GM12874 (cell line): Measurements from ENCODE around the gene PRODH.

ENCODE experiments used
- TF ChIP-seq, protein P1 (sequence below): IDR thresholded peaks from 2 replicates; pipeline ENCODE4 v1.5.1; 2011; ENCODE audit warnings: low read depth, mild to moderate bottlenecking, control low read depth, low read length, moderate library complexity; ENCODE audit not compliant: insufficient read depth

Gene PRODH

DNA sequence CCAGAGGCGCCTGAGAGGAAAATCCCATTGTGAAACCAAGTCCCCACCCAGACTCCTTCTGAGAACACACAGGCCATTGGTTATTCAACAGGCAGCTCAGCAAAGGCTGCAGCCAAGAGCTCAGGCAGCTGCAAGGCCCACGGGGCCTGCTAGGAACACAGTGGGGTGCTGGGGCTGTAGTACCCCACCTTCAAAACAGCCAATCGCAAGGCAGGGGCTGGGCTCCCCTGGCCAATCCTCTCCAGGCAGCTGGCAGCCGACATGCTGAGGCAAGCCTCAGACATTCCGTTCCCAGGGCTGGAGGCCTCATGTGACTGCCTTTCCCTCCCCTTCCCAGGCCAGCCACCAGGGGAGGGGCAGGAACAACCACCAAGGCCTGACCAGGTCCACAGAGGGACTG, 6.6 kb downstream of the PRODH start:
- TF ChIP-seq, protein P1, sequence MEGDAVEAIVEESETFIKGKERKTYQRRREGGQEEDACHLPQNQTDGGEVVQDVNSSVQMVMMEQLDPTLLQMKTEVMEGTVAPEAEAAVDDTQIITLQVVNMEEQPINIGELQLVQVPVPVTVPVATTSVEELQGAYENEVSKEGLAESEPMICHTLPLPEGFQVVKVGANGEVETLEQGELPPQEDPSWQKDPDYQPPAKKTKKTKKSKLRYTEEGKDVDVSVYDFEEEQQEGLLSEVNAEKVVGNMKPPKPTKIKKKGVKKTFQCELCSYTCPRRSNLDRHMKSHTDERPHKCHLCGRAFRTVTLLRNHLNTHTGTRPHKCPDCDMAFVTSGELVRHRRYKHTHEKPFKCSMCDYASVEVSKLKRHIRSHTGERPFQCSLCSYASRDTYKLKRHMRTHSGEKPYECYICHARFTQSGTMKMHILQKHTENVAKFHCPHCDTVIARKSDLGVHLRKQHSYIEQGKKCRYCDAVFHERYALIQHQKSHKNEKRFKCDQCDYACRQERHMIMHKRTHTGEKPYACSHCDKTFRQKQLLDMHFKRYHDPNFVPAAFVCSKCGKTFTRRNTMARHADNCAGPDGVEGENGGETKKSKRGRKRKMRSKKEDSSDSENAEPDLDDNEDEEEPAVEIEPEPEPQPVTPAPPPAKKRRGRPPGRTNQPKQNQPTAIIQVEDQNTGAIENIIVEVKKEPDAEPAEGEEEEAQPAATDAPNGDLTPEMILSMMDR: no peak

DNA sequence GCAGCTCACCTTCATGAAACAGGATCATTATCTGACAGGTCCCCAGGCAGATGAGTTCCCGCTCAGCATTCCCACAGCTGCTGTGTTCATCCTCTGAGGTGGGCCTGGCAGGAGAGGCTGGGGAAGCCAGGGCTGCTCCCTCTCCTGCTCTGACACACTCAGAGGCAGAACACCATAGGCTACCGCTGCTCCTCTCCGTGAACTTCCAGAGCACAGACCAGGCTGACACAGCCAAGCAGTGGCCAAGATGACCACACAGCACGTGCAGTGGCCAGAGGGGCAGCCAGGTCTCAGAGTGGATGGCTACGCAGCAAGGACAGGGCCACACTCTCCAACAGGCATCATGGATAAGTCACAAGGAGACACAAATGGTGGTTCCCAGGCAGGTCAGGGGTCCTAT, 8.5 kb downstream of the PRODH start:
- TF ChIP-seq, protein P1: no peak

DNA sequence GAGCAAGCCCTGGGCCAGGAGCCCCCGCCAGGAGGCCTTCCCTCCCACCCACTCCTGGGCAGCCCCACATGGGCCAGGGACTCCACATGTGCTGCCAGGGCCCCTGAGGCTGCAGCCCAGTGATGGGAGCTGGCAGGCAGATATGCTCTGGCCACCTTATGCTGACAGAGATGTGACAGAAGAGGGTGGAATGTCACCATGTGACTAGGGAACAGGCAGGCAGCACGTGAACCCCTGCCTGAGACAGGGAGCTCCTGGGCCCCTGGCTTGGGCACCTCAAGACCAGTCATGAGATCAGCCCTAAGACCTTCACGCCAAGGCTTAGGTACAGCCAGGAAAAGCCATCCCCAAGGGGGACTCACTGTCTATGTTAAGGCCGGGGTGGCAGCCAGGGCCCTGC, 9.1 kb downstream of the PRODH start:
- TF ChIP-seq, protein P1: no peak

DNA sequence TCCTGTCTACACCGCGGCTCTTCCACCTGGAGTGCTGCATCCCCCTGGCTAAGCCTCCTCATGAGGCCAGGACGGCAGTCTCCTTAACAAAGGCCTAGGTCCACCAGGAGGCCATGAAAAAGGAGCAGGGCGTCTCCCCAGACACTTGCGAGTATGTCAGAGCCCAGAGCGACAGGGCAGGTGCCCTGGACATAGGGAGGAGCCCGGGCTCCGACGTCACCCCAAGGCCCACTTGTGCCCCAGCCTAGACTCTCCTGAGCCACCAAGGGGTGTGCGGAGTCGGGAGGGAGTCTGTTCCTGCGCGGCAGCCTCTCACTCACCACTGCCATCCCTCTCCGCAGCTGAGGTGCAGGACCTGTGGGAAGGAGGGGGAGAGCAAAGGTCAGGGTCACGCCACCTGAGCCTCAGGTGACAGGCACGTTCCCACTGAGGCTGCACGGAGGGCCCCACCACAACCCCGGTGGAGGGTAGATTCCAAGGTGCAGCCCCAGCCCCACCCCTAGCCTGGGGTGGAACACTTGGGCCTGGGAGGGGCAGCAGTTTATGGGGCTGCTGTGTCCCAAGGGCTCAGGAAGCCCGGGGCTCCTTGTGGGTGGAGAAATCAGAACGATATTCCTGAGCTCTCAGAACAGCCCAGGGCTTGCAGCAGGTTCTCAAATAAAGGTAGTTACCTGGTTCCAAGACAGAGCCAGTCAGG, 10.6 kb downstream of the PRODH start:
- TF ChIP-seq, protein P1: no peak

DNA sequence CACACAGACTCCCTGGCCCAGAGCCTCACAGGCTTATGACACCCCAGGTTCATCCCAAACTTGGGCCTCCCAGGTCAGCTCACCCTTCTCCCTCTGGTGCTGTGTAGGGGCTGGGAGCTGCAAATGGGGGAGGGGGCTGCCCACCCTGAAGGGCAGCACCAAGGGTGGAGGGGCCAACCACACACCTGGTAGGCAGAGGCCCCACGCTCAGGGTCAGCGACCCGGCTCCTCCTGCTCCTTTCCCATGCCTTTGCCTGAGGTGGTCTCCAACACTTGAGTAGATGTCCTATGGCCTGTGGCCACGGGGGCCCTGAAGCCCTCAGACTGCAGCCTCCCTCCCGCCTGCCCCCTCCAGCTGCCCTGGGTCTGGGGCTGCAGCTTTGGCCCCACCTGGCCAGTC, 26.5 kb downstream of the PRODH start:
- TF ChIP-seq, protein P1: no peak

DNA sequence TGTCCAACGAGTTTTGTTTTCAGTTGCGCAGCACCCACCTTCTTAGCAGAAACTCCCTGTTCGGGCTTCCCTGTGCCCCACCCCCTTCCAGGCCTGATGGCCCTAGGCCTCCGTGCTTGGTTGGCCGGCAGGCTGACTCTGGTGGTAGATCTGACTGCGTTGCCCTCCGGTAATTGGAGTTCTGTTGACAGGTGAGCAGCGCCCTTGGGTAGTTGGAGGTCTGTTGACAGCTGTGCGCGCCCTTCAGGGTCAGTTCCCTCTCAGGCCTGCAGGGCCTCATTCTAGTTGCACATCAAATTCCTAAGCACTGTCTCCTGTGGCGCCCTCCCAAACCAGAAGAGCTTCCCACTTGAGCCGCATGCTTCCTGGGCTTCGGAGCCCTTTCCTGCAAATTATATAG, 29.2 kb downstream of the PRODH start:
- TF ChIP-seq, protein P1: no peak

DNA sequence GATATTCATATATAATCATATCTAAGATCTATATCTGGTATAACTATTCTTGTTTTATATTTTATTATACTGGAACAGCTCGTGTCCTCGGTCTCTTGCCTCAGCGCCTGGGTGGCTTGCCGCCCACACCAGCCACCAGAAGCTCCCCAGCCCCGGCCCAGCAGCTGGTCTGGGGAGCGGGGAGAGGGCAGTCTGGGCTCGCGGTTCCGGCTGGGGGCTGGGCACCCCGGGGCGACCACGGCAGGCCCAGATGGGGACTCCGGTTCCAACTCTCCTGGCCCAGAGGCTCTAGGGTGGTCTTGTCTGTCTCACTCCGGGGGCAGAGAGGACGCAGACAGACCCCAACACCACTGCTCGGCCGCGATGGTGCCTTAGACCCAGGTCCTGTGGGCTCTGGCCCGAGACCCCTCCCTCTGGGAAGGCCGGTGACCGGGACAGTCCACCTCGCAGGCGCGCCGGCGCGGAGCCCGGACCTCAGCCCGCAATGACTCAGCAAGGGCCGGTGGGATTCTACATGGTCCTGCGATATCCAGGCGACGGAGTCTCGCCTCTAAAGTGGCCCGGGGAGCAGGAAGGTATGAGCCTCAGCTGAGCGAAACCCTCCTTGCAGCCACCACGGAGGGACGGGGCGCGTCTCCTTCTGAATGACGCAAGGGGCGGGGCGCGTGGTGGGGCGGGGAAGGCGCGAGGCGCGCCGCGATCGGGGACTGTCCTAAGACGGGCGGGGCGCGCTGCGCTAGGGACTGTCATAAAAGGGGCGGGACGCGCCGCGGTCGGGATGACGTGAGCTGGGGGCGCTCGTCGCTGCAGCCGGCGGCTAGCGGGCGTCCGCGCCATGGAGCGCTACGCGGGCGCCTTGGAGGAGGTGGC, 30.3 kb downstream of the PRODH start, which contains the start of gene DGCR6:
Gene DGCR6, plus strand, starts transcription at position 781 of the 870 bp plus-strand sequence. Its CDS starts 55 bp downstream, at position 836.
- TF ChIP-seq, protein P1: no peak
